Karpas-422 (cell line): Measurements from ENCODE around the gene DENND1B. TPM values are rescaled to one million over a fixed set of nuclear protein-coding genes. Genes with fewer than 3 reads are reported as not detected.

Source experiments
- DNase-seq: peaks from one replicate; pipeline ENCODE4 v3.0.0-alpha.2; 2015
- H2AFZ ChIP-seq: fragments of 200-600 bp; sonication (generic); 2 replicates; pipeline ENCODE4 v1.6.1; 2014; ENCODE audit warnings: antibody characterized with exemption, low read length, mixed read lengths
- H3K27ac ChIP-seq: fragments of 200-600 bp; sonication (generic); 2 replicates; pipeline ENCODE4 v1.5.1; 2014; ENCODE audit warnings: mild to moderate bottlenecking, low read length, moderate library complexity
- H3K27me3 ChIP-seq: fragments of 200-600 bp; sonication (generic); 2 replicates; pipeline ENCODE4 v1.6.1; 2014; ENCODE audit warnings: low read length, mixed read lengths
- H3K36me3 ChIP-seq: fragments of 200-600 bp; sonication (generic); 2 replicates; pipeline ENCODE4 v1.6.1; 2014; ENCODE audit warnings: low read length, mixed read lengths; ENCODE audit not compliant: insufficient read depth
- H3K4me1 ChIP-seq: fragments of 200-600 bp; sonication (generic); 2 replicates; pipeline ENCODE4 v1.6.1; 2014; ENCODE audit warnings: mild to moderate bottlenecking, low read length, mixed read lengths
- H3K4me2 ChIP-seq: fragments of 200-600 bp; sonication (generic); 2 replicates; pipeline ENCODE4 v1.6.1; 2014; ENCODE audit warnings: low read length, low read depth, mild to moderate bottlenecking; ENCODE audit not compliant: poor library complexity, severe bottlenecking
- H3K4me3 ChIP-seq: fragments of 200-600 bp; sonication (generic); 2 replicates; pipeline ENCODE4 v1.5.1; 2014; ENCODE audit warnings: mild to moderate bottlenecking, antibody characterized with exemption, low read length, mixed read lengths
- H3K79me2 ChIP-seq: fragments of 200-600 bp; sonication (generic); 2 replicates; pipeline ENCODE4 v1.6.1; 2014; ENCODE audit warnings: mild to moderate bottlenecking, low read length, mixed read lengths
- H3K9ac ChIP-seq: fragments of 200-600 bp; sonication (generic); 2 replicates; pipeline ENCODE4 v1.6.0; 2014; ENCODE audit warnings: low read length
- H3K9me2 ChIP-seq: fragments of 200-600 bp; sonication (generic), shearing (Covaris generic); replicated peaks from 2 replicates; pipeline ENCODE4 v1.6.0; 2014; ENCODE audit warnings: mild to moderate bottlenecking, low read length, moderate library complexity; ENCODE audit not compliant: insufficient read depth
- H3K9me3 ChIP-seq: fragments of 300-700, 200-600 bp; sonication (generic); 2 replicates; pipeline ENCODE4 v1.6.1; 2014; ENCODE audit warnings: low read length, mixed read lengths
- H4K20me1 ChIP-seq: fragments of 200-600 bp; sonication (generic); 2 replicates; pipeline ENCODE4 v1.6.1; 2014; ENCODE audit warnings: mild to moderate bottlenecking, antibody characterized with exemption, low read length, low read depth; ENCODE audit not compliant: insufficient read depth
- total RNA-seq: library from RNA; depleted of rRNA; stranded (reverse); fragments of >200 nt; shearing (Covaris generic); gene quantifications from 2 replicates; pipeline ENCODE4 v1.2.3, GENCODE V29; 2014; ENCODE audit warnings: low replicate concordance

DENND1B gene
- total RNA-seq, 1 experiment from 2014 or later = 36.0 TPM

DNA sequence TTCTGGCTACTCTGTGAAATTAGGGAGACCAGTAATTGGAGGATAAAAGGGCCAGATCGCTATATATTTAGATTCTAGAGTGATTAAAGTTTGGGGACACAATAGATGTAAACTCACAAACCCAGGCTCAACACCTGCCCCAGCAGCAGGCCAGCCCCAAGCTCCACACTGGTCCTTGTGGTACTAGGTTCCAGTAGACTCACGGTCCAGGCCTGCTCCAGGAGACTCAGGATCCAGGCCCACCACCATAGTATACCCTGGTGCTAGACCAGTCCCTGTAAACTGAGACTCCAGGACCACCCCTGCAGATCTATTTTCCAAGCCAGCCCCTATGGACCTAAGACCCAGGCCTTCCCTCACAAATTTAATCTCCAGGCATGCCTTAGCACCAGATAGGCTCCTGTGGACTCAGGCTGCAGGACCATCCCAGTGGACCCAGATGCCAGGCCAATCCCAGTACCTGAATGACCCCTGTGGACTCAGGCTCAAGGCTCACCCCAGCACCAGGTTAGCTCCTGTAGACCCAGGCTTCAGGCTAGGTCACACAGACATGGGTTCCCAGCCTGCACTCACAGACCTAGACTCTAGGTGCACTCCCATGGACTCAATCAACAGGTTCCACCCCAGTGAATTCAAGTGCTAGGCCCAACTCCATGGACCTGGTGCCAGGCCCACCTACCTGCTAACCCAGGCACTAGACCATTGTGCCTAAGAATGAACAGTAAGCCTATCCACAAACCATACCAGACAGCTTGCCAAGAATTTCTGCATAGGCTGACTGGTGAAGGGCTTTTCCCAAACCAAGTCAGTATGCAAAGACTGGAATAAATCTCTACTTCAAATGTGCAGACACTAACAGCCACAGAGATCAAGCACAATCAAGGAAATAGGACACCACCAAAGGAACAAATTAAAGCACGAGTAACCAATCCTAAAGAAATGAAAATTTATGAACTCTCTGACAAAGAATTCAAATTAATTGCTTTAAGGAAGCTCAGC, 13.8 kb upstream of the DENND1B start:
- Histone ChIP-seq H3K9ac (no peak overlapping the region), H4K20me1 (no peaks in the 10 kb centered on the region), H3K9me2 (no peaks in the 10 kb centered on the region), H3K27me3 (no peaks in the 10 kb centered on the region), H3K27ac (no peak overlapping the region), H3K4me1 (no peaks in the 10 kb centered on the region), H3K4me2 (no peak overlapping the region), H3K79me2 (no peaks in the 10 kb centered on the region), H3K36me3 (no peaks in the 10 kb centered on the region), H3K4me3 (no peak overlapping the region), H2AFZ (no peak overlapping the region), H3K9me3 (no peaks in the 10 kb centered on the region)
- DNase-seq = no peak

- no peaks in the 10 kb centered on the region for H3K9me3 ChIP-seq
- H3K79me2 ChIP-seq = no peaks in the 10 kb centered on the region
- no peaks in the 10 kb centered on the region for H3K27me3 ChIP-seq
- no peak overlapping the region for H2AFZ ChIP-seq
- H3K9me2 ChIP-seq = no peaks in the 10 kb centered on the region
- H4K20me1 ChIP-seq = no peaks in the 10 kb centered on the region
- no peak overlapping the region for H3K9ac ChIP-seq
- H3K27ac ChIP-seq = no peak overlapping the region
- H3K4me1 ChIP-seq = no peaks in the 10 kb centered on the region
- no peak overlapping the region for H3K4me2 ChIP-seq
- no peak overlapping the region for H3K4me3 ChIP-seq
- H3K36me3 ChIP-seq = no peaks in the 10 kb centered on the region
- DNase-seq = no peak
Observed at GRCh38 chr1:197787623-197788536, 12.6 kb upstream of the DENND1B start.

DNA sequence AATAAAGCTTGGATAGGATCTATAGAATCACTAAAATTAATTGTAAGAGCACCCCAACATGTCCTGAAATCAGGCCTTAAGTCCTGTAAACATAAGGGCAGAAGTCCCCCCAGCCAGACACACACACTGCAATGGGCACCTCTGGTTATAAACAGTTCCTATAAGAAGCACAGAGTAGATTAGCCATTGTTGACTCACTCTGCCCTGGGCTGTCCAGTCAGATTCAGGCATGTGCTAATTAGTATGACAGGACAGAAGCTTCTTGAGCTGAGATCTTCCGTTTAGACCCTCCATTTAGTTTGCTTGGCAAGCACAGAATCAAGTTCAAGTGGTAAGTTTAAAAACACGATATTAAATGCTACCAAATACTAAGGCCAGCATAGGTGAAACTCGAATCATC, 11.8 kb upstream of the DENND1B start:
- H3K4me3 ChIP-seq = no peak overlapping the region
- H3K79me2 ChIP-seq = no peaks in the 10 kb centered on the region
- H2AFZ ChIP-seq = no peak overlapping the region
- no peaks in the 10 kb centered on the region for H3K36me3 ChIP-seq
- H3K4me2 ChIP-seq = no peak overlapping the region
- H3K9me3 ChIP-seq = no peaks in the 10 kb centered on the region
- H3K9me2 ChIP-seq = no peaks in the 10 kb centered on the region
- H3K9ac ChIP-seq = no peak overlapping the region
- no peaks in the 10 kb centered on the region for H3K27me3 ChIP-seq
- H4K20me1 ChIP-seq = no peaks in the 10 kb centered on the region
- DNase-seq = no peak
- H3K4me1 ChIP-seq = no peaks in the 10 kb centered on the region
- H3K27ac ChIP-seq = no peak overlapping the region

DNA sequence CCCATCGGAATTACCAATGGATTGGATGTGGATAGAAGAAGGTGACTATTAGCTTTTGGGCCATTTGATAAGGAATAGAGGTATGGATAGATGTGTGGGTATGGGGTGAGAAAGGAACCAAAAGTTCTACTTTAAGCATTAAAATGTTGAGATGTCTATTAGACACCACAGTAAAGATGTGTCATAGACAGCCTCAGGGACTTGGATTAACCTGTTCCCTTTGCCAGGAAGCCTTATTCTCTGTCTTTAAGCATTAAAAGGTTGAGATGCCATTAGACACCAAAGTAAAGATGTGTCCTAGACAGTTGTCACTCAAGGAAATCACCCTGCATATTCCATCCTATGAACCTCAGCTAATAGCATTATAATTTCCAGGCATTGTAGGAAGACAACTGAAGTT, 11.0 kb upstream of the DENND1B start:
- no peak overlapping the region for H2AFZ ChIP-seq
- no peak overlapping the region for H3K27ac ChIP-seq
- no peaks in the 10 kb centered on the region for H3K27me3 ChIP-seq
- no peak for DNase-seq
- no peaks in the 10 kb centered on the region for H3K79me2 ChIP-seq
- no peaks in the 10 kb centered on the region for H4K20me1 ChIP-seq
- no peaks in the 10 kb centered on the region for H3K9me3 ChIP-seq
- no peaks in the 10 kb centered on the region for H3K36me3 ChIP-seq
- H3K4me2 ChIP-seq = no peak overlapping the region
- H3K9me2 ChIP-seq = no peaks in the 10 kb centered on the region
- H3K4me3 ChIP-seq = no peak overlapping the region
- H3K9ac ChIP-seq = no peak overlapping the region
- H3K4me1 ChIP-seq = no peaks in the 10 kb centered on the region

GRCh38 chr1:197783510-197783948, 8.2 kb upstream of the DENND1B start:
- peaks cover 4% of the 10 kb centered on the region for H3K4me1 ChIP-seq
- no peaks in the 10 kb centered on the region for H3K9me3 ChIP-seq
- H4K20me1 ChIP-seq = no peaks in the 10 kb centered on the region
- H3K27ac ChIP-seq = no peak overlapping the region
- H3K4me3 ChIP-seq = no peak overlapping the region
- no peak overlapping the region for H2AFZ ChIP-seq
- no peaks in the 10 kb centered on the region for H3K79me2 ChIP-seq
- no peaks in the 10 kb centered on the region for H3K27me3 ChIP-seq
- H3K36me3 ChIP-seq = no peaks in the 10 kb centered on the region
- no peak overlapping the region for H3K9ac ChIP-seq
- no peak for DNase-seq
- no peak overlapping the region for H3K4me2 ChIP-seq
- no peaks in the 10 kb centered on the region for H3K9me2 ChIP-seq

GRCh38 chr1:197782722-197783360, 7.6 kb upstream of the DENND1B start:
- Histone ChIP-seq H3K4me2 (no peak overlapping the region), H3K79me2 (no peaks in the 10 kb centered on the region), H3K9ac (no peak overlapping the region), H3K27me3 (no peaks in the 10 kb centered on the region), H3K36me3 (no peaks in the 10 kb centered on the region), H3K27ac (no peak overlapping the region), H3K9me2 (no peaks in the 10 kb centered on the region), H4K20me1 (no peaks in the 10 kb centered on the region), H3K4me3 (no peak overlapping the region), H2AFZ (no peak overlapping the region), H3K9me3 (no peaks in the 10 kb centered on the region), H3K4me1 (peaks cover 11% of the 10 kb centered on the region)
- no peak for DNase-seq

GRCh38 chr1:197781968-197782721, 6.9 kb upstream of the DENND1B start:
- no peaks in the 10 kb centered on the region for H3K9me3 ChIP-seq
- no peaks in the 10 kb centered on the region for H3K79me2 ChIP-seq
- no peak for DNase-seq
- no peak overlapping the region for H3K4me3 ChIP-seq
- no peak overlapping the region for H3K4me2 ChIP-seq
- no peaks in the 10 kb centered on the region for H3K36me3 ChIP-seq
- no peaks in the 10 kb centered on the region for H3K9me2 ChIP-seq
- H4K20me1 ChIP-seq = no peaks in the 10 kb centered on the region
- no peak overlapping the region for H3K9ac ChIP-seq
- no peak overlapping the region for H2AFZ ChIP-seq
- peaks cover 17% of the 10 kb centered on the region for H3K4me1 ChIP-seq
- no peak overlapping the region for H3K27ac ChIP-seq
- H3K27me3 ChIP-seq = no peaks in the 10 kb centered on the region
